HepG2 (cell line): ENCODE measurements around the gene ATAD2B. TPM values are rescaled to one million over a fixed set of nuclear protein-coding genes. Genes with fewer than 3 reads are reported as not detected.

Experiments used
- ATAC-seq: fragments of 200-7000 bp; cut with Tn5 transposase; 3 replicates; pipeline ENCODE4 v1.9.1; 2020; ENCODE audit warnings: mild to moderate bottlenecking, moderate library complexity
- BruUV-seq: library from RNA; stranded (reverse); fragments of 400-500 nt; replicated peaks from 2 replicates; lab custom pipeline; 2021; lab: Mats Ljungman, UMichigan
- CTCF ChIA-PET: fragments of 300-600 bp; formaldehyde crosslinking; extraction: SDS; loops from one replicate; lab custom pipeline; 2021; ENCODE audit warnings: low total read pairs, inconsistent platforms, low intra/inter-chr PET ratio; lab: Yijun Ruan, JAX
- POLR2A ChIA-PET: fragments of 350-600 bp; sonication (Branson Sonifier 250); formaldehyde crosslinking; loops from one replicate; lab custom pipeline; 2020; ENCODE audit warnings: antibody characterized with exemption, inconsistent platforms; lab: Yijun Ruan, JAX
- DNase-seq: peaks from one replicate; pipeline ENCODE4 v3.0.0-alpha.2; 2015; ENCODE audit warnings: low spot score
- FAIRE-seq: peaks from 3 replicates; lab custom pipeline; 2011; peaks lifted over from hg19 to GRCh38; lab: Jason Lieb, UNC
- H2AFZ ChIP-seq: one replicate; pipeline ENCODE4 v1.6.1; 2011; ENCODE audit warnings: low read length, inconsistent platforms
- H3K27ac ChIP-seq: fragments of 300-600 bp; 3 replicates; pipeline ENCODE4 v1.8.0; 2011; ENCODE audit warnings: mixed run types, mild to moderate bottlenecking, mixed read lengths, low read length, inconsistent platforms; ENCODE audit not compliant: insufficient read depth; ENCODE audit errors: extremely low read length
- H3K27me3 ChIP-seq, 2 experiments: fragments of 200-600 bp in 1 of 2; 2 replicates in 1 of 2; 3 replicates in 1 of 2; pipeline versions ENCODE4 v1.6.0 to v1.8.0; 2011; ENCODE audit warnings: low read length in 2 of 2, mild to moderate bottlenecking in 2 of 2, moderate library complexity in 2 of 2, inconsistent platforms in 1 of 2; ENCODE audit not compliant: insufficient read depth in 2 of 2, control insufficient read depth in 1 of 2
- H3K36me3 ChIP-seq, 2 experiments: fragments of 200-600 bp in 1 of 2; replicated peaks in 1 of 2; 2 replicates in 1 of 2; 3 replicates in 1 of 2; pipeline versions ENCODE4 v1.5.1 to v1.8.0; 2011; ENCODE audit warnings: low read length in 2 of 2, inconsistent platforms in 1 of 2; ENCODE audit not compliant: insufficient read depth in 2 of 2, control insufficient read depth in 1 of 2
- H3K4me1 ChIP-seq: 2 replicates; pipeline ENCODE4 v1.5.1; 2012; ENCODE audit warnings: low read length, inconsistent platforms; ENCODE audit not compliant: insufficient read depth
- H3K4me2 ChIP-seq: 2 replicates; pipeline ENCODE4 v1.6.0; 2011; ENCODE audit warnings: low read depth, low read length, inconsistent platforms
- H3K4me3 ChIP-seq, 3 experiments: fragments of 200-600 bp in 1 of 3; sonication (generic), shearing (Covaris generic) in 1 of 3; replicated peaks in 1 of 3; 2 replicates each; pipeline ENCODE4 v1.5.1; 2011 to 2016; ENCODE audit warnings: low read length in 3 of 3, inconsistent platforms in 2 of 3, low read depth in 2 of 3, mild to moderate bottlenecking in 2 of 3, control low read depth in 1 of 3, mixed read lengths in 1 of 3; ENCODE audit not compliant: insufficient read depth in 1 of 3
- H3K79me2 ChIP-seq: one replicate; pipeline ENCODE4 v1.6.1; 2011; ENCODE audit warnings: low read length, inconsistent platforms; ENCODE audit not compliant: insufficient read depth
- H3K9ac ChIP-seq: 2 replicates; pipeline ENCODE4 v1.6.0; 2011; ENCODE audit warnings: mild to moderate bottlenecking, low read depth, low read length, inconsistent platforms; ENCODE audit not compliant: insufficient read depth
- H3K9me3 ChIP-seq: 2 replicates; pipeline ENCODE4 v1.5.1; 2012; ENCODE audit warnings: mild to moderate bottlenecking, low read length
- H4K20me1 ChIP-seq: 2 replicates; pipeline ENCODE4 v1.6.0; 2011; ENCODE audit warnings: inconsistent platforms, mild to moderate bottlenecking, low read length, moderate library complexity; ENCODE audit not compliant: insufficient read depth
- ARNT2 ChIP-seq: sonication (generic); formaldehyde crosslinking; IDR thresholded peaks from 2 replicates; pipeline ENCODE4 v1.8.0; 2022; ENCODE audit warnings: mild to moderate bottlenecking, low read depth, missing genetic modification reagents, moderate library complexity
- CENPX ChIP-seq: sonication (generic); formaldehyde crosslinking; IDR thresholded peaks from 2 replicates; pipeline ENCODE4 v1.9.0; 2021; ENCODE audit warnings: mild to moderate bottlenecking, missing genetic modification reagents, moderate library complexity
- CTCF ChIP-seq: sonication (generic); formaldehyde crosslinking; IDR thresholded peaks from 2 replicates; pipeline ENCODE4 v1.5.0; 2020; ENCODE audit warnings: mild to moderate bottlenecking, missing genetic modification reagents, moderate library complexity
- DMAP1 ChIP-seq: IDR thresholded peaks from 2 replicates; pipeline ENCODE4 v1.6.1; 2016
- EEA1 ChIP-seq: sonication (generic); formaldehyde crosslinking; IDR thresholded peaks from 2 replicates; pipeline ENCODE4 v1.5.1; 2020; ENCODE audit warnings: mild to moderate bottlenecking, missing genetic modification reagents, borderline replicate concordance
- GMEB1 ChIP-seq: sonication (generic); formaldehyde crosslinking; IDR thresholded peaks from 2 replicates; pipeline ENCODE4 v1.5.1; 2020; ENCODE audit warnings: missing genetic modification reagents, mild to moderate bottlenecking, borderline replicate concordance
- KLF11 ChIP-seq: IDR thresholded peaks from 2 replicates; pipeline ENCODE4 v1.6.1; 2016; ENCODE audit warnings: missing compliant biosample characterization
- MAZ ChIP-seq, 2 experiments: sonication (generic) in 1 of 2; formaldehyde crosslinking in 1 of 2; IDR thresholded peaks; 2 replicates each; pipeline versions ENCODE4 v1.5.0 to v1.6.1; 2012 to 2020; ENCODE audit warnings: low read depth in 2 of 2, mild to moderate bottlenecking in 2 of 2, borderline replicate concordance in 1 of 2, improper control_type of control experiment in 1 of 2, low read length in 1 of 2, missing genetic modification reagents in 1 of 2, moderate library complexity in 1 of 2
- PHB2 ChIP-seq: fragments of 450-650 bp; IDR thresholded peaks from 2 replicates; pipeline ENCODE4 v1.6.1; 2018; ENCODE audit not compliant: partially characterized antibody
- SAP130 ChIP-seq: IDR thresholded peaks from 2 replicates; pipeline ENCODE4 v1.6.1; 2016; ENCODE audit warnings: low read depth
- SMAD3 ChIP-seq: sonication (generic); formaldehyde crosslinking; IDR thresholded peaks from 2 replicates; pipeline ENCODE4 v1.4.0; 2020; ENCODE audit warnings: missing genetic modification reagents
- SMAD9 ChIP-seq: sonication (generic); formaldehyde crosslinking; IDR thresholded peaks from 2 replicates; pipeline ENCODE4 v1.5.1; 2020; ENCODE audit warnings: mild to moderate bottlenecking, missing genetic modification reagents
- STAG1 ChIP-seq: sonication (generic); formaldehyde crosslinking; IDR thresholded peaks from 2 replicates; pipeline ENCODE4 v1.4.0; 2020; ENCODE audit warnings: missing genetic modification reagents
- ZFP91 ChIP-seq: sonication (generic); formaldehyde crosslinking; IDR thresholded peaks from 2 replicates; pipeline ENCODE4 v1.9.0; 2022; ENCODE audit warnings: missing genetic modification reagents, mild to moderate bottlenecking, borderline replicate concordance
- ZNF124 ChIP-seq: sonication (generic); formaldehyde crosslinking; IDR thresholded peaks from 2 replicates; pipeline ENCODE4 v1.4.0; 2020; ENCODE audit warnings: missing genetic modification reagents
- ZNF547 ChIP-seq: sonication (generic); formaldehyde crosslinking; IDR thresholded peaks from 2 replicates; pipeline ENCODE4 v1.5.1; 2020; ENCODE audit warnings: mild to moderate bottlenecking, missing genetic modification reagents
- WGBS: methylation state at CpG from one replicate; pipeline ENCODE4 v1.1.6; 2017; ENCODE audit warnings: low lambda C conversion rate; 5-methylcytosine and 5-hydroxymethylcytosine counted together
- in situ Hi-C: cut with HindIII; loops from 2 replicates; pipeline ENCODE4 v1.10.0; 2017; ENCODE audit warnings: low pct_unique_long_range_greater_than_20kb; ENCODE audit not compliant: extremely low pct_ligation_motif_present
- intact Hi-C: fragments of 100-400 bp; cut with micrococcal nuclease; formaldehyde crosslinking; loops from one replicate; pipeline ENCODE4 v1.10.0; 2022; ENCODE audit not compliant: unreplicated experiment
- polyA plus RNA-seq, 8 experiments: library from polyadenylated mRNA; depleted of rRNA in 3 of 8; stranded (reverse) in 7 of 8; unstranded in 1 of 8; fragments of >200 nt; fragmentation: Illumina TruSeq in 4 of 8; extraction: Trizol in 4 of 8; gene quantifications; 2 replicates each; pipeline versions ENCODE4 v1.2.1 to v1.2.3, GENCODE V29; 2011 to 2016; ENCODE audit warnings: low read depth in 4 of 8, missing spikeins in 1 of 8, mixed read lengths in 1 of 8; ENCODE audit not compliant: insufficient read depth in 1 of 8
- total RNA-seq, 5 experiments: library from RNA; depleted of rRNA; stranded (reverse); fragments of >200 nt; fragmentation: Illumina TruSeq; extraction: Trizol; gene quantifications; 2 replicates each; pipeline ENCODE4 v1.2.3, GENCODE V29; 2016; ENCODE audit warnings: low read depth in 1 of 5

ATAD2B gene
- total and polyA plus RNA-seq, 2 of the 13 experiments (the other 11 are each of a cell fraction or from before 2014, with no cell fraction given): 5.3 to 22.2 TPM

- intact Hi-C loops: no loop called here
- no peaks in the 10 kb centered on the region for H3K4me1 ChIP-seq
- H3K27ac ChIP-seq: no peak overlapping the region
- H3K36me3 ChIP-seq: no peaks in the 10 kb centered on the region; a peak in 4 of 5 replicates
- H2AFZ ChIP-seq: no peak overlapping the region
- WGBS: 84% methylated on average over 5 of the region's 5 CpGs
- H3K9ac ChIP-seq: no peak overlapping the region
- H3K4me2 ChIP-seq: no peak overlapping the region
- H3K79me2 ChIP-seq: no peaks in the 10 kb centered on the region
- TF ChIP-seq ZNF547: no peak
- TF ChIP-seq SAP130 (CRISPR knock-in tag): no peak
- TF ChIP-seq STAG1 (CRISPR knock-in tag): peak; percentile 15; the same call in 1 of the 2 replicates
- TF ChIP-seq PHB2: no peak
- no peak for TF ChIP-seq SMAD3 (CRISPR knock-in tag)
- TF ChIP-seq CTCF (CRISPR knock-in tag): peak; percentile 45
- no peak for TF ChIP-seq DMAP1 (CRISPR knock-in tag)
- TF ChIP-seq GMEB1 (CRISPR knock-in tag): no peak
- TF ChIP-seq EEA1 (CRISPR knock-in tag): no peak
- TF ChIP-seq CENPX: no peak
- TF ChIP-seq ARNT2 (CRISPR knock-in tag): no peak
- TF ChIP-seq ZFP91: no peak
- TF ChIP-seq ZNF124 (CRISPR knock-in tag): no peak
- no peak for TF ChIP-seq KLF11
- TF ChIP-seq SMAD9 (CRISPR knock-in tag): no peak
- TF ChIP-seq MAZ (IDR thresholded peaks at IDR 0.05; ENCODE audit: borderline replicate concordance, low read depth, low read length): no peak
- no peak for TF ChIP-seq MAZ (CRISPR knock-in tag; IDR thresholded peaks at IDR 0.05; ENCODE audit: low read depth)
- CTCF ChIA-PET: no interaction called here
- H3K4me3 ChIP-seq: no peak overlapping the region
- no peaks in the 10 kb centered on the region for H3K9me3 ChIP-seq
- in situ Hi-C loops: no loop called here
- BruUV-seq: no TSS peak
- FAIRE-seq (no peak), DNase-seq (peak; percentile 28), ATAC-seq (peak; percentile 92)
- POLR2A ChIA-PET: no interaction called here
- H4K20me1 ChIP-seq: no peaks in the 10 kb centered on the region
- no peaks in the 10 kb centered on the region for H3K27me3 ChIP-seq
These were observed 122.9 kb downstream of the ATAD2B start for GRCh38 chr2:23803965-23804542.
